Activated CD8-positive, alpha-beta memory T cell treated with anti-CD3 and anti-CD28 coated beads, Interleukin-2, amount 50 U/mL, for 1 hour (primary cell): ENCODE results near the gene USH1G.

Source experiments
- DNase-seq: peaks from one replicate; pipeline ENCODE4 v3.0.0-alpha.2; 2020; ENCODE audit errors: extremely low read depth

The USH1G gene

GRCh38 chr17:74903671-74904070, 19.4 kb downstream of the USH1G start:
- DNase-seq = no peak

- DNase-seq = no peak
Measured at GRCh38 chr17:74903034-74903433, 20.0 kb downstream of the USH1G start.

DNA sequence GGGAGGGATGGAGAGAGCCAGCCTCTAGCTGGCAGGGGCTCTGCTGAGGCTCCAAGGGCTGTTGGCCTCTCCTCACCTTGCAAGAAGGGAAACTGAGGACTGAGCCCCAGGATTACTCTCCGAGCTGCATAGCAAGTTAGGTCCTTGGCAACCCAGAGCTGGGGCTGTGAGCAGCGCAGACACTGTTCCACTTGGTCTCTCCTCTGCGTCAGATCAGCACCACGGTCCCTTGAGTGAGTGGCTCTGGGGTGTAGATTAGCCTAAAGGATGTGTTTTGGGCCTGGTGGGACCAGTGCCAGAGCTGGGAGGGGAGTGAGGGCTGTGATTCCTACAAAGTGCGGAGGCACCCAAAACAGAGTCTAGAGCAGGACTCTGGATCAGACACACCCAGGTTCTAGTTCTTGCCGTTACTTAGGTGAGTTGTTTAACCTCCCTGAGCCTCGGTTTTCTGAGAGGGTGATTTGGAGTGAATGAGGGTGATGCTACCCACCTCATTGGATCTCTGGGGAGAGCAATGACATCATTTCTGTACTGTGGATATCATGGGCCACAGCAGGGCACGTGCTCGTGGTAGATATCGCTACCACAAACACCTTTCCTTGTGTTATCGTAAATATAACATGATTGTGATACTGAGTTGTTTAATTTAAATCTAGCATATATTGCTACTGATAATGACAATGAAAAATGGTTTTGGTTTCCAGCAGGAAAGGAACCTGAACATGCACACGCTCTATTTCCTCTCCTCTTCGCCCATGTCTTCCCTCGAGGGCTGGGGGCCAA, 21.5 kb downstream of the USH1G start:
- no peak for DNase-seq

- DNase-seq = no peak
Measured at GRCh38 chr17:74900208-74900607, 22.8 kb downstream of the USH1G start.

- DNase-seq = no peak
Measured at GRCh38 chr17:74898376-74898946, 24.6 kb downstream of the USH1G start.

- no peak for DNase-seq
Measured at GRCh38 chr17:74893936-74894671, 29.0 kb downstream of the USH1G start.

- no peak for DNase-seq
Measured at GRCh38 chr17:74892974-74893911, 29.8 kb downstream of the USH1G start, which contains the start of gene FADS6. Gene FADS6 (minus strand): TSS chr17:74893633. CDS start chr17:74893595, 38 bp downstream.

- DNase-seq = no peak
Measured at GRCh38 chr17:74892013-74892841, 30.8 kb downstream of the USH1G start.

GRCh38 chr17:74890554-74890953, 32.5 kb downstream of the USH1G start:
- DNase-seq = no peak

GRCh38 chr17:74888469-74888868, 34.6 kb downstream of the USH1G start:
- no peak for DNase-seq

- DNase-seq = no peak
Measured at GRCh38 chr17:74883241-74883745, 39.8 kb downstream of the USH1G start.

- no peak for DNase-seq
Measured at GRCh38 chr17:74882517-74883240, 40.4 kb downstream of the USH1G start.

GRCh38 chr17:74881073-74881472, 42.0 kb downstream of the USH1G start:
- DNase-seq = no peak

GRCh38 chr17:74879308-74879707, 43.7 kb downstream of the USH1G start:
- no peak for DNase-seq

DNA sequence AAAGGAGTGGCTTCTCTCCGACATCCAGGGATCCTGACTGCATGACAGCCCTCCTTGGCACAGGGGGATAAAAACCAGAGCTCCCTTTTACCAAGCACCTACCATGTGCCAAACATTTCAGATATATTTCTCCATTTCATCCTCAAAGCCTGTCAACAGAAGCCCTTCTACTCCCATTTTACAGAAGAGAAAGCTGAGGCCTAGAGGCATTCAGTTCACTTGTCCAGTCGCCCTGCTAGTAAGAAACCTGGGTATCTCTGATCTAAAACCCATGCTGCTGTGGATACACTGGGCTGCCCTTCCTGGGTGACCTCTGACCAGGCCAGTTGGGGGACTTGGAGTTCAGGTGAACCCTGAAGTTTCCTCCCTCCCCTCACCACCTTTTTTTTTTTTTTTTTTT, 44.4 kb downstream of the USH1G start:
- no peak for DNase-seq

DNA sequence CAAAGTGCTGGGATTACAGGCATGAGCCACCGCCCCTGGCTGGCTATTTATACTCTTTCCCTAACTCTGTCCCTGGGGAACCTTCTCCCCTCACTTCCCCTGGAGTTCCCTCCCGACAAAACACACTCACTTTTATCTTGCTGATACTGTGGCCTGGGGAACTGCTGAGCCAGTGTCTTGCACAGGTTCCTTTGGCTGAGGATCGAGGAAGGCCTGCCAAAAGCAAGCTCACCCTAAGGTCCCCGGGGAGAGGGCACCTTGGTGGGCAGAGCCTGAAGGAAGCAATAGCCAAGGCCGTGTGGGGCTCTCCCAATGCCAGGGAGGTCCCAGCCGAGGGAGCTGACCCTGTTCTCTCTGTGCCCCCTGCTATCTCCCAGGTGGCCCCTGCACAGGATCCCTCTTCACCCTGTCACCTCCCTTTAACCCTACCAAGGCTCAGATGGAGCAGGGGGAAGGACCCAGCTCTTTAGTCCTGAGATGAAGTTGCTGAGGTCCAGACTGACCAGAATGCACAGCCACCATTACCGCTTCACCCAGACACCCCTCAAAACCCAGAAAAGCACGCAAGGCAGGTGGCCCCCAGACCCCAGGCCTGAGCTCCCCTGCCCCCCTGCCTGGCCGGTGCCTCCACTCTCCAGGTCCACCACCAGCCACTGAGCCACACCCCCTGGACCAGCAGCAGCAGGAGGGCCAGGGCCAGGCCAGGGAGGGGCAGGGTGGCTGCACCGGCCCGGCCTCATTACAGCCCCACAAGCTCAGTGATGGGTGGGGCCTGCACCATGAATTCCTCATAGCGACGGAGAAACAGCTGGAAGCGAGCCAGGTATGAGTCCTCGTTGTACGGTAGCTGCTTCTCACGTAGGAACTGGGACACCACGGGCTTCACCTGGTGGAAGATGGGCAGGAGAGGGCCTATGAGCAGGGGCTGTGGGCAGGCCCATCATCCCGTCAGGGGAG, 45.2 kb downstream of the USH1G start:
- DNase-seq = no peak

DNA sequence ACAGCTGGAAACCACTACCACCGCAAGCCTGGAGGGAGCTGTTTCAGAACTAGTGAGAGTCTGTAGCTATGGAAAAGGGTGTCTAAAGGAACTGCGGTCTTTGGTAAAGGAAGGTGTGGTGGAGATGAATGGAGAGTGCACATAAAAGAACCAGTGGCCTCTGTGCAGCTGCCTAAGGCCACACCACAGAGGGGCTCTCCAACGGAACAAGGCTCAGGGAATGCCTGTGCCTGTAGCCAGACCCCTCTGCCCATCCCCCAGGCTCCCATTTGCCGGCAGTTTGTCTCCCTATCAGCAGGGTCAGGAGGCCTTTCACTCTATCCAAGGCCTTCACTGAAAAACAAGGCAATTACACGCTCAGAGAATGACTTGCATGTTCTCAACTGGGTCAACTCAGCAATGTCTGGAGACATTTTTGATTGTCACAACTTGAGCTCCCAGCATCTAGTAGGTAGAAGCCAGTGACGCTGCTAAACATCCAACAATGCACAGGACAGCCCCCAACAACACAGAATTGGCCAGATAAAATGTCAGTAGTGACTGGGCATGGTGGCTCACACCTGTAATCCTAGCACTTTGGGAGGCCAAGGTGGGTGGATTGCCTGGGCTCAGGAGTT, 47.0 kb downstream of the USH1G start:
- no peak for DNase-seq
